Fibroblast of lung (primary cell): ENCODE data around the gene PCGF1. TPM values are rescaled to one million over a fixed set of nuclear protein-coding genes. Genes with fewer than 3 reads are reported as not detected.

ENCODE experiments used
- DNase-seq, 2 donors: peaks; one replicate each; pipeline versions ENCODE4 v3.0.0 to v3.0.0-alpha.2; 2010; ENCODE audit warnings: low read depth in 2 of 2
- H2AFZ ChIP-seq: 2 replicates; pipeline ENCODE4 v1.5.1; 2012; ENCODE audit warnings: low read length, control low read depth, inconsistent platforms
- H3K27ac ChIP-seq: 2 replicates; pipeline ENCODE4 v1.5.1; 2011; ENCODE audit warnings: low read length, control low read depth; ENCODE audit not compliant: insufficient read depth
- H3K27me3 ChIP-seq: 2 replicates; pipeline ENCODE4 v1.5.1; 2011; ENCODE audit warnings: mild to moderate bottlenecking, low read length; ENCODE audit not compliant: control insufficient read depth, insufficient read depth
- H3K36me3 ChIP-seq: 2 replicates; pipeline ENCODE4 v1.5.1; 2011; ENCODE audit warnings: low read length; ENCODE audit not compliant: control insufficient read depth, insufficient read depth
- H3K4me1 ChIP-seq: 2 replicates; pipeline ENCODE4 v1.5.1; 2011; ENCODE audit warnings: low read length; ENCODE audit not compliant: control insufficient read depth, insufficient read depth; ENCODE audit errors: extremely low read depth
- H3K4me2 ChIP-seq: 2 replicates; pipeline ENCODE4 v1.5.1; 2011; ENCODE audit warnings: low read length, control low read depth; ENCODE audit not compliant: insufficient read depth; ENCODE audit errors: extremely low read depth
- H3K4me3 ChIP-seq, 4 experiments: fragments of 200-600 bp in 1 of 4; sonication (generic) in 1 of 4; replicated peaks in 1 of 4; 2 replicates each; pipeline ENCODE4 v1.5.1; 2011 to 2016; ENCODE audit warnings: low read length in 4 of 4, low read depth in 3 of 4, mild to moderate bottlenecking in 3 of 4, control low read depth in 2 of 4, inconsistent platforms in 1 of 4, mixed read lengths in 1 of 4; ENCODE audit not compliant: insufficient read depth in 1 of 4; ENCODE audit errors: control extremely low read depth in 1 of 4
- H3K79me2 ChIP-seq: 2 replicates; pipeline ENCODE4 v1.5.1; 2012; ENCODE audit warnings: mild to moderate bottlenecking, low read length, inconsistent platforms; ENCODE audit not compliant: control insufficient read depth, insufficient read depth
- H3K9ac ChIP-seq: 2 replicates; pipeline ENCODE4 v1.5.1; 2011; ENCODE audit warnings: mild to moderate bottlenecking, low read length, control low read depth; ENCODE audit not compliant: insufficient read depth
- H3K9me3 ChIP-seq: 2 replicates; pipeline ENCODE4 v1.5.1; 2012; ENCODE audit warnings: low read depth, low read length; ENCODE audit not compliant: control insufficient read depth, insufficient read depth
- H4K20me1 ChIP-seq: 2 replicates; pipeline ENCODE4 v1.5.1; 2011; ENCODE audit warnings: low read length; ENCODE audit not compliant: control insufficient read depth, insufficient read depth; ENCODE audit errors: extremely low read depth
- CTCF ChIP-seq, 2 donors: IDR thresholded peaks in 1 of 2; conservative IDR thresholded peaks in 1 of 2; 1 replicate in 1 of 2; 2 replicates in 1 of 2; pipeline ENCODE4 v1.5.1; 2011 to 2012; ENCODE audit warnings: low read length in 2 of 2, control low read depth in 1 of 2, inconsistent platforms in 1 of 2, low read depth in 1 of 2, mild to moderate bottlenecking in 1 of 2
- EZH2 ChIP-seq: IDR thresholded peaks from 2 replicates; pipeline ENCODE4 v1.5.1; 2012; ENCODE audit warnings: low read length, control low read depth, mild to moderate bottlenecking; ENCODE audit errors: missing control alignments
- polyA plus RNA-seq, 2 donors: library from polyadenylated mRNA; depleted of rRNA in 1 of 2; stranded (reverse) in 1 of 2; unstranded in 1 of 2; fragments of >200 nt; gene quantifications; 2 replicates each; pipeline ENCODE4 v1.2.1, GENCODE V29; 2011 to 2012; ENCODE audit warnings: missing spikeins in 1 of 2
- total RNA-seq: library from RNA; depleted of rRNA; stranded (reverse); fragments of >200 nt; gene quantifications from 2 replicates; pipeline ENCODE4 v1.2.1, GENCODE V29; 2014

The PCGF1 gene
- total and polyA plus RNA-seq, 2 donors (not counting 1 experiment from before 2014, with no cell fraction given): 23.8 to 35.5 TPM

GRCh38 chr2:74550231-74550630, 42.7 kb upstream of the PCGF1 start:
- Histone ChIP-seq H3K4me2 (no peak overlapping the region), H3K27ac (no peak overlapping the region), H3K79me2 (peaks cover 2% of the 10 kb centered on the region), H3K27me3 (no peaks in the 10 kb centered on the region), H3K4me3 (no peak overlapping the region), H3K4me1 (peaks cover 3% of the 10 kb centered on the region), H3K9ac (no peak overlapping the region), H2AFZ (no peak overlapping the region), H3K9me3 (no peaks in the 10 kb centered on the region), H3K36me3 (no peaks in the 10 kb centered on the region), H4K20me1 (no peaks in the 10 kb centered on the region)
- TF ChIP-seq EZH2: no peak
- TF ChIP-seq CTCF (conservative IDR thresholded peaks at IDR 0.05 in 1 of 2, IDR thresholded peaks at IDR 0.05 in 1 of 2; ENCODE audit: low read depth in 1 of 2, low read length in 2 of 2): no peak
- DNase-seq: no peak

GRCh38 chr2:74548900-74549826, 41.7 kb upstream of the PCGF1 start:
- H3K4me3 ChIP-seq: peak overlapping the region; percentile 45 to 64 (median 56)
- peak overlapping the region; percentile 45 for H3K9ac ChIP-seq
- no peaks in the 10 kb centered on the region for H3K9me3 ChIP-seq
- peaks cover 3% of the 10 kb centered on the region for H3K4me1 ChIP-seq
- H3K36me3 ChIP-seq: no peaks in the 10 kb centered on the region
- no peak overlapping the region for H3K27ac ChIP-seq
- no peaks in the 10 kb centered on the region for H3K79me2 ChIP-seq
- TF ChIP-seq CTCF (conservative IDR thresholded peaks at IDR 0.05 in 1 of 2, IDR thresholded peaks at IDR 0.05 in 1 of 2; ENCODE audit: low read depth in 1 of 2, low read length in 2 of 2): no peak
- TF ChIP-seq EZH2: no peak
- DNase-seq: peak in 1 of 2 donors; percentile 60
- peak overlapping the region; percentile 92 for H3K4me2 ChIP-seq
- H2AFZ ChIP-seq: peak overlapping the region; percentile 36
- no peaks in the 10 kb centered on the region for H4K20me1 ChIP-seq
- no peaks in the 10 kb centered on the region for H3K27me3 ChIP-seq

GRCh38 chr2:74548285-74548899, 40.9 kb upstream of the PCGF1 start:
- no peak overlapping the region for H3K27ac ChIP-seq
- TF ChIP-seq CTCF (conservative IDR thresholded peaks at IDR 0.05 in 1 of 2, IDR thresholded peaks at IDR 0.05 in 1 of 2; ENCODE audit: low read depth in 1 of 2, low read length in 2 of 2) (no peak), EZH2 (no peak)
- no peaks in the 10 kb centered on the region for H3K27me3 ChIP-seq
- no peaks in the 10 kb centered on the region for H3K79me2 ChIP-seq
- H4K20me1 ChIP-seq: no peaks in the 10 kb centered on the region
- H3K4me3 ChIP-seq: peak overlapping the region in 3 of 4 experiments; percentile 35 to 64 (median 51)
- no peak for DNase-seq
- H3K36me3 ChIP-seq: no peaks in the 10 kb centered on the region
- peaks cover 3% of the 10 kb centered on the region for H3K4me1 ChIP-seq
- peak overlapping the region; percentile 48 for H2AFZ ChIP-seq
- H3K9me3 ChIP-seq: no peaks in the 10 kb centered on the region
- H3K9ac ChIP-seq: no peak overlapping the region
- peak overlapping the region; percentile 69 for H3K4me2 ChIP-seq
